GM18499 (cell line): ENCODE measurements around the gene GCK.
A peak's percentile ranks its signal among the peaks of the same experiment; 100 is the strongest.
"Not testable (repeated sequence)": the region's sequence is repeated elsewhere in the genome, so short reads cannot be mapped to it uniquely, and the experiment has no call there.

ENCODE experiments used
- ATAC-seq: cut with Tn5 transposase; IDR thresholded peaks from one replicate; pipeline ENCODE4 v1.9.1; 2021; ENCODE audit warnings: moderate number of reproducible peaks; ENCODE audit not compliant: insufficient read depth, unreplicated experiment

GCK gene

DNA sequence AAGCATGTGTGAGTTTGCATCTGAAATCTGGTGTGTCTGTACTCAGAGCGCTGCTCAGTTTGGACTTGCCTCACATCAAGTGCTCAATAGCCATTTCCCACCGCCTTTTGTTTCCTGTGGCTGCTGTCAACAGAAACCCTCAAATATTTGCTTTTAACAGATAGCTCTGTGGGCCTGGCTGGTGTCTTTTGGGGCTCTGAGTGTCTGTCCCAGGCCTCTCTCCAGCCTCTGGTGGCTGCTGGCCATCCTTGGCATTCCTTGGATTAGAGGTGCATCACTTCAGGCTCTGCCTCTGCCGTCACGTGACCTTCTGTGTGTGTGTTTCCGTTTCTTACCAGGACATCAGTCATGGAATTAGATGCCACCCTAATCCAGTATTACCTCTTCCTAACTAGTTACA, 20.9 kb upstream of the GCK start:
- no peak for ATAC-seq

- ATAC-seq = no peak
Measured at GRCh38 chr7:44208085-44208484, 18.8 kb upstream of the GCK start.

- no peak for ATAC-seq
Measured at GRCh38 chr7:44206008-44206407, 16.8 kb upstream of the GCK start.

DNA sequence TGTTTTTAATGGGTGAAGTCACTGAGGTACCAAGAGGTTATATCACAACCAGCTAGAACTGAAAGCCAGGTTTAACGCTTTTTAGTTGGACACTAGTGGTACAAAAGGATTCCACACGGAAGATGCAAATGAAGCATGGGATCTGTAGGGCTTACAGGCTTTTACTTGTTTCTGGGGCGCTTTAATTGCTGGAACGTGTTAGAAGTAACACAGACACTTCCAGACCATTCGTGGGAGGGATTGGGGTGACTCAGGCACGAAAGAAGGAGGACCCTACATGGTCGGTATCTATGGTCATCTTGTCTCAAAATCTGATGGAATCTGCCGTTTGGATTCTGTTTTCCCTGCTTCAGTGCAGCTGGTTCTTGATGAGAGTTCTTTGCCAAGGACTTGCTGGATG, 12.6 kb upstream of the GCK start:
- ATAC-seq = no peak

DNA sequence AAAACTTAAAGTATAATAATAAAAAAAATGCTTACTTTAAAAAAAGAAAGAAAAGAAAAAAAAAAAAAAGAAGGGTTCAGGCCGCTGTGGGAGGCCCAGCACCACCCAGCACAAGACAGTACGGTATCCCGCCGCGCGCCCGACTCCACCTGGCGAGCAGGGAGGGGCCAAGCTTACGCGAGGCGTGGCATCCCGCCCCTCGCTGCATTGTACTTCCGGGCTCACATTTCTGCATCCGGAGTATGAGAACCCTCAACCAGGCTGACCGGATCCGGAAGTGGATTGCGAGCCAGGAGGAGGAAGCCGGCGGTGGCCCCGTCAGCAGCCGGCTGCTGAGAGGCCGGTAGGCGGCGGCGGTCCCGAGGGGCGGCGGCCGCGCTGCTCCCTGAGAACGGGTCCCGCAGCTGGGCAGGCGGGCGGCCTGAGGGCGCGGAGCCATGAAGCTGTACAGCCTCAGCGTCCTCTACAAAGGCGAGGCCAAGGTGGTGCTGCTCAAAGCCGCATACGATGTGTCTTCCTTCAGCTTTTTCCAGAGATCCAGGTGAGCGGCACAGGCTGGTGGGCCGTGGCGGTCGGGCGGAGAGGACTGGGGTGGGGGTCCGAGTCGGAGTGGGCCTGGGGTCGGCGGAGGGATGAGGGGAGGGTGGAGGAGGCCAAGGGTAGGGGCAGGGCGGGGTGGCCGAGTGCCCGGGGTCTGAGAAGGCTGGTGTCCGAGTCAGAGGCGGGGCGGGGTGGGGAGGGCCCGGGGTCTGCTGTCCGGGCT, 11.6 kb upstream of the GCK start, which contains the start of gene YKT6:
TSS of gene YKT6 (plus strand) at position 280 of the 763 bp plus-strand sequence. CDS start at position 438, 158 bp downstream.
- ATAC-seq = peak; percentile 89

- ATAC-seq = not testable (repeated sequence)
Measured at GRCh38 chr7:44200163-44200562, 10.9 kb upstream of the GCK start.

DNA sequence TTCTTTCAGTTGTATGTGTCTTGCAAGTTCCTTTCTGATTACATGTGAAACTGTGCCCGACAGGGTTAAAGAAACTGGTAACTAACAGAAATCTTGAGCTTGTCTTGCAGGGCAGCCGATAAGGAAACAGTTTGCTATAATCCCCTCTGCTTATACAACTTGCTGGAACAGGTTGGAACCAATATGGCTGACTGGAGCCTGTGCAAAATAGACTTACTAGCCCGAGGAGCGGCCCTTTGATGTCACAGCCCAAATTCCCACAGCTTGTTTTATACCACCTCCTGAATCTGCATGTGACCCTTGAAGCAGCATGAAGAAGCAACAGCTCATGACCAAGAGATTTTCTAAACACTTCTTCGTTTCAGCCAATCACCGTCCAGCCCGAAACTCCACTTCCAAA, 8.2 kb upstream of the GCK start:
- ATAC-seq = no peak

DNA sequence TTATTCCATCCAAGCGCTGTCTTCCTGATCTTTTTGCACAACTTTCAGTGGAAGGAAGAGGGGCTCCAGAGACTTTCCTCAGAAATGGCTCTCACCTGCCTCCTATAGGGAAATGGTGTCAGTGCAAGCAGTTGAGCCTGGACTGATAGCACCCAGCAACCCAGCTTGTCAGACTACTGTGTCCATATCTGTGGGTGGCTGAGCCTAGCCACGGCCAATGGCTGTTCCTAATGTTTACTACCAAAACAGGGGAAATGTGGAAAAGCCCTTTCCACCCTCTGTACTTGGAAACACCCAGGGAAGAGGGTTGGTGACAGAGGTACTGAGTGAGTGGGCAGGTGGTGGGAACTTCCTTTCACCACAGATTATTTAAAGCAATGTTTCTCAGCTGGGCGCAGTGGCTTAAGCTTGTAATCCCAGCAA, 7.2 kb upstream of the GCK start:
- no peak for ATAC-seq

GRCh38 chr7:44195889-44196288, 6.7 kb upstream of the GCK start:
- ATAC-seq = no peak

DNA sequence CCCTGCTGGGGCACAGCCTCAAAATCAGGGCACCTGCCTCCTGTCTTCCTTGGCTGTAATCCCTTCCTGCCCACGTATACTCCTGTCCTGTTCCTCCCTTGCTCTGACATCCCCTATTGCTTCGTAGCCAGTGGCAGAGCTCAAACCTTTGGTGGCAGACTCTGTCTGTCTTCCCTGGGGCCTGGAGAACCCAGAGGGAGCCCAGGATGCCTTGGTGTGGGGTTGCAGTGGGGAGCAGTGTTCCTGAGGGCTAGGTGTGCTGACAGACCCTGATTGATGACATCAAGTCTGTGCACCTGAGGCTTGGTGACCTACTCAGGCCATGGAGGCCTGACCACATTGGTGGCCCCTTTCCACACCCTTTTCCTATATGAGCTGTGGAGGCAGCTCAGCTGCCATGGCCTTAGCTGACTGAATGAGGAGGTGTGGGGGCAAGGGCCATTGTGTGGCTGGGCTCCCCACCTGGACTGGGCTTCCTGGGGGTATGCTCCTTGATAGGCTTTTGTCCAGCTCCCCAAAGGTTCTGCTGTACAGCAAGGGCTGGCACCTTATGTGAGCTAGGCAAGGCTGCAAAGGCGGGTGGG, 5.4 kb upstream of the GCK start:
- no peak for ATAC-seq

DNA sequence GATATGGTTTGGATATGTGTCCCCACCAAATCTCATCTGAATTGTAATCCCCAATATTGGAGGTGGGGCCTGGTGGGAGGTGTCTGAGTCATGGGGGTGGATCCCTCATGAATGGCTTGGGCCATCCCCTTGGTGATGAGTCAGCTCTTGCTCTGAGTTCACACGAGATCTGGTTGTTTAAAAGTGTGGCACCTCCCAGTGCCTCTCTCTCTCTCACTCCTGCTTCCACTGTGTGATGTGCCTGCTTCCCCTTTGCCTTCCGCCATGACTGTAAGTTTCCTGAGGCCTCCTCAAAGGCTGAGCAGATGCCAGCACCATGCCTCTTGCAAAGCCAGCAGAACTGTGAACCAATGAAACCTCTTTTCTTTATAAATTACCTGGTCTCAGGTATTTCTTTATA, 4.8 kb upstream of the GCK start:
- ATAC-seq = no peak

DNA sequence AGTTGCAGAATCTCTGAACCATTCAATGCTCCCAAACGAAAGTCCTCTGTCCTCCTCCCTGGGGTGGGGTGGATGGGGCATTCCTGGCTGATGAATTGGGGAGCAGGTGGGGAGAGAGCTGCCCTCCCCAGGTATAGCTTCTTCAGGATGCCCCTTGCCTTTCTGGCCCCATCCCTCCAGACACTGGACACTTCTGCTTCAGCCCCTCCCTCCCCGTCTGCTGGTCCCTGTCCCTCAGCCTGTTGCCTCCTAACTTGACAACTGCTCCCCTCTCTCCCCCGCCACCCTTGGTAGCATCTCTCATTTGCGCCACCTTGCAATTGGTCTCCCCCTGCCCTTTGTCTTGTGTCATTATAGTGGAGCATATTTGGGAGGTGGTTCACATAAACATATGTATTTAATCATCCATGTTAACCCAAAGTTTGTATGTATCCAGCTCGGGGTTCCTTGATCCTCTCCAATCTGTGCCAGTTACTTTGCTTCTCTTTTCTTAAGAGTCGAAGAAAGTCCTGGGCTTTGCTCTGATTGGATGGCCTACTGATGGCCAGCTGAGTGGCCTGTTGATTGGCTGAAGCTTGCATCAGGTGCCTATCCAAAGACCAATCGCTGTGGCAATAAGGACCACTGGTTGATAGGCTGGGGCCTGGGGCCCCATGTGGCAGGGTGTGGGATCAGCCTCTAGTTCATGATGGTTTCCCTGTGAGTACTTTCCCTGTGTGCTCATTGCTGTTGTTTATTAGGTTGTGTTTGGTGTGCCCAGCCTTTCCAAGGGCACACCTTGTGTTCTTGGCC, 4.0 kb upstream of the GCK start:
- ATAC-seq = no peak

DNA sequence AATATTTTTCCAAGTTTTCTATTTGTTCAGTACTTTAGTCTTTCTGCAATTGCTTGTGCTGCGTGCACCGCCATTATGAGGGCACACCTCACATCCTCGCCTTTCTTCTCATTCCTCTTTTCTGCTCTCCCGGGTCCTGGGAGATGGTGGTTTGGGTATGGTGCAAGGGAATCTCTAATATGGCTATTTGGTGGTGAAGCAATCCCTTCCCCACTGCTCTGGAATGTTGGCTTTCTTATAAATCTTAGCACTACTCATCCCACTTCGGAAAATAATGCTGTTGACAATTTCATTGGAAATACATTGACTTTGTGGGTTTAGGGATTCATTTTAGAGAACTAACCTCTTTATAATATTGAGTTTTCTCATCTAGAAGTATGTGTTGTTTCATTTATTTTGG, 1.9 kb upstream of the GCK start:
- no peak for ATAC-seq

DNA sequence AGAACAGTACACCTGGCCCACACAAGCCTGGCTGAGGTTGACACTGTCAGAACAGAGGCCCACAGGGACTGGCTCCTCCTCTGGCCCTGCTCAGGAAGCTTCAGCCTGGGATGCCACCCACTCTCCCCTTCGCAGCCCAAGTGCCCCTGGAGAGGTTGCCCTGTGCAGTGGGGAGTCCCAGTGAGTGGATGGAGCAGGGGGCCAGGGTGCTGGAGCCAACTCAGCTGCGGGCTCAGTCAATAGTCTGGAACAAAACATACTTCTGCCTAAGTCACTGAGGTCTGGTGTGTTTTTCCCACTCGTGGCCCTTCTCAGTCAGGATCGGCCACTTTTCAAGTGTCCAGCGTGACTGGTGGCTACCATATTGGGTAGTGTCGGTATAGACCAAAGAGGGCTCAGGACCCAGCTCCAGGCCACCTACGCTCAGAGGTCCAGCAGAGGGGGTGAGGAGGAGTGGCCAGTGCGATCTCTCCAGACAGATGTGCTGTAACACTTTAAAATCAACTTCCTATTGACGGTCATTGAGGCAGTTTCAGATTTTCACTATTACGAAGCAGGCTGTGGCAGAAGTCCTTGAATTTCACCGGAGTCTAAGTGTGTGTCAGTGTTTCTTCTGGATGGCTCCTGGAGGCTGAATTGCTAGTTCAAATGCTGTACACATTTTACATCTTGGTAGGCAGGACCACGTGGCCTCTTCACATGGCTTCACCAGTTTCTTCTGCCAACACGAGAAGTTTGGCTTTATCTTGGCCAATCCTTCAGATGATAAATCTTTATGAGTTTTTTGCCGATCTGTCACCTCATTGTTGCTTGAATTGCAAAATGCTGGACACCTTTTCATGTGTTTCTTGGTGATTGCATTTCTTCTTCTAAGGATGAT, 994 bp upstream of the GCK start:
- ATAC-seq = no peak

GRCh38 chr7:44188480-44189225, 586 bp downstream of the GCK start:
- no peak for ATAC-seq

GRCh38 chr7:44187636-44188416, 1.4 kb downstream of the GCK start:
- no peak for ATAC-seq

DNA sequence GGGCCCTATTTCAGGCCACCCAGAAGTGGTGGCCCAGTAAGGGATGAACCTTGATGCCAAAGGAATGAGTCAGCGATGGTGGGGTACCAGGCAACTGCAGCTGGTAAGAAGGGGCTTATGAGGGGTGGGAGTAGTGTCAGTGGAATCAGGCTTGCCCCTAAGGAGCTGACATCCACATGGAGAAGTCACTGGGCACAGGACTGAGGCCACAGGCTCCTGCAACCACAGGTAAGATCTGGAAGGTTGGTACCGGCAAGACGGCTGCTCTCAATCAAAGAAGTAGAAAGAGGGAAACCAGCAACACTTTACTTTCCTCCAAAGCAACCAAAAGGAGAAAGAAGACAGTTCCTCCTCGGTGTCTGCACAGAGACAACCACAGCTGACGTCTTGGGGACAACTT, 2.5 kb downstream of the GCK start:
- ATAC-seq = no peak

GRCh38 chr7:44185729-44186128, 3.5 kb downstream of the GCK start:
- ATAC-seq = no peak

DNA sequence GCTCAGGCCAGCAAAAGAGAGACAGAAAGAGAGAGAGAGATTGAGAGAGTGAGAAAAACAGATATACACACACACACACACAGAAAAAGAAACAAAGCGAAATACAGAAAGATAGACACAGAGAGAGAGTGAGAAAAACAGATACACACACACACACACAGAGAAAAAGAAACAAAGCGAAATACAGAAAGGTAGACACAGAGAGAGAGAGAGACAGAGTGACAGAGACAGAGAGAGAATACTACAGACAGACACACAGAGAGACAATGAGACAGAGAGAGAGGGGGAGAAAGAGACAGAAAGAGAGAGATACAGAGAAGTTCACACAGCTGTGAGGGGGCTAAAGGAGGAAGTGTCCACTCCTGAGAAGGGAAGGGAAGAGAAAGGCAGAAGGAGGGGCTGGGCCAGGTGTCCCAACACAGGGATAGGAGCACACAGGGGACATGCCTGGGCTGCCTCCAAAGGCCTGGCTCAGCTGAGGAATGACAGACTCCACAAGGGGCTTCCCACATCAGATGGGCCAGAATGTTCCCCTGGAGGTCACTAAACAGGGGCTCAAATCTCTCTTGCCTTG, 4.3 kb downstream of the GCK start:
- ATAC-seq = no peak
